ENCODE results near the gene MYO3B.

MYO3B gene

DNA sequence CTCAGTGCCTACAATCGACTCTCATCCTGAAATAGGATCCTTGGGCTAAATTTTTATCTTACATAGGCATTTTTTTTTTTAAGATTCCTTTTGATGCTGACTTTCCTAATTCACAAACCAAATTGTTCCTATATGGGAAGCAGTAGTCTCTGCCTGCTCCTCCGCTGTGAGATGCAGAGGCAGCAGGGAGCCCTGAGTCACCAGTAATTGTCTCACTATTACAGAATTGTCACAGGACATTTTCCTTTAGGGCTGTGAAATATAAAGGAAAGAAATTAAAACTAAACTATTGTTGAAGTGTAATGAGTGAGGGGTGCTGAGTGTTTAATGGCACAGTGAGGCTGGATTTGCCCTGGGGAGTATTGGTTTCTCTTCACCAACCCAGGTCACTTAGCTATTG lies 63.8 kb downstream of the MYO3B start:
- no peak for DNase-seq (ENCODE audit: low read depth)
- TF ChIP-seq, protein P1, sequence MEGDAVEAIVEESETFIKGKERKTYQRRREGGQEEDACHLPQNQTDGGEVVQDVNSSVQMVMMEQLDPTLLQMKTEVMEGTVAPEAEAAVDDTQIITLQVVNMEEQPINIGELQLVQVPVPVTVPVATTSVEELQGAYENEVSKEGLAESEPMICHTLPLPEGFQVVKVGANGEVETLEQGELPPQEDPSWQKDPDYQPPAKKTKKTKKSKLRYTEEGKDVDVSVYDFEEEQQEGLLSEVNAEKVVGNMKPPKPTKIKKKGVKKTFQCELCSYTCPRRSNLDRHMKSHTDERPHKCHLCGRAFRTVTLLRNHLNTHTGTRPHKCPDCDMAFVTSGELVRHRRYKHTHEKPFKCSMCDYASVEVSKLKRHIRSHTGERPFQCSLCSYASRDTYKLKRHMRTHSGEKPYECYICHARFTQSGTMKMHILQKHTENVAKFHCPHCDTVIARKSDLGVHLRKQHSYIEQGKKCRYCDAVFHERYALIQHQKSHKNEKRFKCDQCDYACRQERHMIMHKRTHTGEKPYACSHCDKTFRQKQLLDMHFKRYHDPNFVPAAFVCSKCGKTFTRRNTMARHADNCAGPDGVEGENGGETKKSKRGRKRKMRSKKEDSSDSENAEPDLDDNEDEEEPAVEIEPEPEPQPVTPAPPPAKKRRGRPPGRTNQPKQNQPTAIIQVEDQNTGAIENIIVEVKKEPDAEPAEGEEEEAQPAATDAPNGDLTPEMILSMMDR (IDR thresholded peaks at IDR 0.05; ENCODE audit: control insufficient read depth, extremely low read depth, insufficient read depth), result no peak
- no peak overlapping the region for H3K4me3 ChIP-seq (ENCODE audit: low read depth, low read length)

DNA sequence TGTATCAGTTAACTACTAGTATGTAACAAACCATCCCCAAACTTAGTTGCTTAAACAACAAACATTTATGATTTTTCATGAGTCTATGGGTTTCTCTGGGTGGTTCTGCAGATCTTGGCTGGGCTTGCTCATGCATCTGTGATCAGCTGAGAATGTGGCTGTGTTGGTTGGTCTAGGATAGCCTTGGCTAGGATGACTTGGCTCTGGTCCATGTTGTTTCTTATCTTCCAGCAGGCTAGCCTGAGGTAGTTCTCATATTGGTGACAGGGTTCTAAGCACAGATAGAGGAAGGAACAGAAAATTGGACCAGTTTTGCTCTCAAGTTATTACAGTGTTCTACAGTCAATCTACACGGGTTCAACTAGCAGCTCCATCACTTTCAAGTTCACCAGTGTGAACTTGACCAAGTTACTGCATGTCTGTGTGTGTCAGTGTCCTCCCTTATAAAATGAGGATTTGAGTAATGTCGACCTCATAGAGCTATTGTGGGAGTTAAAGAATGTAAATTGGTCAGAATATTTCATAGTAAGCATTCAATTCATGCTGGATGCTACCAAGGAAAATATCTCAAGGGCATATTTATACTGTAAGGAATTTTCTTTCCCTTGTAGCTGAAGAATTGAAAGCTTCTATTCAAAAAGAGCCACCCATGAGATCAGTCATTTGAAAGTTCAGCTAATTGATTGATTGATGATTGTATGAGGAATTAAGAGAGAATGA lies 65.3 kb downstream of the MYO3B start:
- no peak for DNase-seq (ENCODE audit: low read depth)
- H3K4me3 ChIP-seq (ENCODE audit: low read depth, low read length), result no peak overlapping the region
- TF ChIP-seq, protein P1 (IDR thresholded peaks at IDR 0.05; ENCODE audit: control insufficient read depth, extremely low read depth, insufficient read depth), result no peak

DNA sequence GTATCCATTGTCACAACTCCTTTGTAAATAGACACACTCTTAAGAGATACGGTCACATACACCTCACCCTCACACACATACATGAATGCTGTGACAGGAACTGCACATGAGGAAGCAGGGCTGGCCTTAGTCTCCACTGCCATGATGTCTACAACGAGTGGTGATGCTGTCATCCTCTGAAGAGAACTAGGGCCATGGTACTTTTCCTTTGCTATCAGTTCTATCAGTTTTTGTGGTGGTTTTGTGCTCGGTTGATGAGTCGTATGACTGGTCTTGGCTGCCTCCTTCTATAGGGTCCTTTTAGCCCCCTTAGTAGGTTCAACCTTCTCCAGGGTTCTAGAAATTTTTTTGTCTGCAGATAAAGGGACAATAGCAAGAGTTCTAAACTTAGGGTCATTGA lies 66.0 kb downstream of the MYO3B start:
- TF ChIP-seq, protein P1 (IDR thresholded peaks at IDR 0.05; ENCODE audit: control insufficient read depth, extremely low read depth, insufficient read depth), result no peak
- H3K4me3 ChIP-seq (ENCODE audit: low read depth, low read length), result no peak overlapping the region
- no peak for DNase-seq (ENCODE audit: low read depth)

DNA sequence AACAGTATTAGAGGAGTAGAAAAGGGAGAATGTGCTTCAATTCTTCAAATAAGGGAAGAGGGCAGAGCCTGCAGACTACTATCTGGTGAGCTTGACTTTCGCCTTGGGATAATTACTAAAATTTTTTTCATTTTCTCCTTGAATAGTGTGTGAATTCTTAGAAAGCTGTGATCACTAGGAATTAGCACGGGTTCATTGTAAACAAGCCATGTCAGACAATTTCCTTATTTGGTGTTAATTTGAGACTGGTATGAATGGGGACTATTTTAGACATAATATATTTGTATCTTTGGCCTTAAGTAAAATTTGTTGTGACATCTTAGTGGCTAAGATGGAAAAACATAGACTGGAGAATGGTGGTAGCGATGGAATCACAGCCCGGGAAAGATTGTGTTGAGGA lies 66.6 kb downstream of the MYO3B start:
- H3K4me3 ChIP-seq (ENCODE audit: low read depth, low read length), result no peak overlapping the region
- TF ChIP-seq, protein P1 (IDR thresholded peaks at IDR 0.05; ENCODE audit: control insufficient read depth, extremely low read depth, insufficient read depth), result no peak
- DNase-seq (ENCODE audit: low read depth), result no peak

DNA sequence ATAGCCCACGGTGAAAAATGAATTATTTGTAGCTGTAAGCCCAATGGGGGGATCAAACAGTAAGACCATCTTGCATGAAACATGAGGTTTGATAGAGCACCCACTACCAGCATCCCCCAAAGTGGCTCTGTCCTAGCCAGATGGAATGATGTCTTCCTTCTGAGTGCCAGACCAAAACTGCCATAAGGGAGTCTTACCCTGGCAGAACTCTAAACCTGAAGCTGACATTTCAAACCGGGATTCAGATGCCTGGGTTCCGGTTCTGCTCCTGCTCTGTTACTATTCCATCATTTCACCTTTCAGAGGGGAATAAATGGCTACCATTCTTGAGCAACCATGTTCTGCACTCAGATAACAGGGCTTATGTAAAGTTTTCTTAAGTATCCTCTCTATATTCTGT lies 67.4 kb downstream of the MYO3B start:
- TF ChIP-seq, protein P1 (IDR thresholded peaks at IDR 0.05; ENCODE audit: control insufficient read depth, extremely low read depth, insufficient read depth), result no peak
- no peak for DNase-seq (ENCODE audit: low read depth)

DNA sequence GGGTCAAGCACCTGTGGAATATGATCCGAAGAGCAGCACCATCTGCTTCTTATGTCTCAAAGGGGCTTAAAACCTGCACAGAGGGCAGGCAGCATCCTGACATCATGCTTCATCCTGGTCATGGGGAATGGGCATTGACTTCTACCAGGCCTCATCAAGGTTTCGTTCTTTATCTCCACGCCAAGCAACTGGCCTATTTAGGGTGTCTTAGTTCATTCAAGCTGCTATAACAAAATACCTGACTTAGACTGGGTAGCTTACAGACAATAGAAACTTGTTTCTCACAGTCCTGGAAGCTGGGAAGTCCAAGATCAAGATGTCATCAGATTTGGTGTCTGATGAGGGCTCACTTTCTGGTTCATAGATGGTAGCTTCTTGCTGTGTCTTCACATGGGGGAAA lies 69.4 kb downstream of the MYO3B start:
- TF ChIP-seq, protein P1 (IDR thresholded peaks at IDR 0.05; ENCODE audit: control insufficient read depth, extremely low read depth, insufficient read depth), result no peak
- no peak overlapping the region for H3K4me3 ChIP-seq (ENCODE audit: low read depth, low read length)
- DNase-seq (ENCODE audit: low read depth), result no peak

More for the DNA sequence above, 67.4 kb downstream of the MYO3B start:
- H3K4me3 ChIP-seq (ENCODE audit: low read depth, low read length), result no peak overlapping the region

DNA sequence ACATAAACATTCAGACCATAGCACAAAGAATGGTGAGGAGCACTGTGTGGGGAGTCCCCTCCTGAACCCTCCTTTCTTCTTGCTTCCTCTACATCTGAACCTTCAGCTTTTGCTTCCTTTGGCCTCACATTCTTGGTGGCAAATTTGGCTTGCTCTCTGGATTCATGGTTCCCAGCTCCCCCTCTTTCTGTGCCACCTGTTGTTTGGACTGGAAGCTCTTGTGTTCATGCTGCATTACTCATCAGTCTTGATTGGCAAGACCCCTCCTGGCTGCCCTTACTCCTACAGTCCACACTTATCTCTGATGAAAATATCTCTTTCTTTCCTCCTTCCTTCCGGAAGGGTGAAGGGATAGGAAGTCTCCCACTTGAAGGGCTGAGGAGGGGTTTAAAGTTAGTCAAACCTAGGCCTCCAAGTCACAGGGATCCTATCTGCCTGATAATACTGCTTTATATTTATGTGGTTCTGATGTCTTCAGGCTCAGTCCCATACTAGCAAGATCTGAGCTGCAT lies 70.0 kb downstream of the MYO3B start:
- TF ChIP-seq, protein P1 (IDR thresholded peaks at IDR 0.05; ENCODE audit: control insufficient read depth, extremely low read depth, insufficient read depth), result no peak

More for the DNA sequence above, 70.0 kb downstream of the MYO3B start:
- H3K4me3 ChIP-seq (ENCODE audit: low read depth, low read length), result no peak overlapping the region
- DNase-seq (ENCODE audit: low read depth), result no peak

Measured in LNCaP clone FGC (cell line).